Duodenal mucosa (tissue), 2 donors: Measurements from ENCODE around the gene TDRD3.
A peak's percentile ranks its signal among the peaks of the same experiment; 100 is the strongest.
"Not testable (repeated sequence)": the region's sequence is repeated elsewhere in the genome, so short reads cannot be mapped to it uniquely, and the experiment has no call there.

Source experiments
- H3K27ac ChIP-seq: one replicate; pipeline ENCODE4 v1.7.0; 2013; ENCODE audit warnings: low read depth, low read length
- H3K27me3 ChIP-seq, 2 donors: one replicate each; pipeline ENCODE4 v1.7.0; 2013; ENCODE audit warnings: low read length in 2 of 2, control low read depth in 1 of 2; ENCODE audit not compliant: insufficient read depth in 2 of 2, control insufficient read depth in 1 of 2
- H3K36me3 ChIP-seq, 2 donors: one replicate each; pipeline ENCODE4 v1.7.0; 2013; ENCODE audit warnings: low read length in 2 of 2, control low read depth in 1 of 2; ENCODE audit not compliant: insufficient read depth in 2 of 2, control insufficient read depth in 1 of 2
- H3K4me1 ChIP-seq, 2 donors: one replicate each; pipeline ENCODE4 v1.7.0; 2013; ENCODE audit warnings: low read length in 2 of 2, control low read depth in 1 of 2; ENCODE audit not compliant: insufficient read depth in 2 of 2, control insufficient read depth in 1 of 2
- H3K4me3 ChIP-seq, 2 donors: one replicate each; pipeline ENCODE4 v1.7.0; 2013; ENCODE audit warnings: low read length in 2 of 2, low read depth in 1 of 2
- H3K9ac ChIP-seq, 2 donors: one replicate each; pipeline ENCODE4 v1.7.0; 2013; ENCODE audit warnings: low read length in 2 of 2, low read depth in 1 of 2
- H3K9me3 ChIP-seq, 2 donors: one replicate each; pipeline ENCODE4 v1.7.0; 2013; ENCODE audit warnings: low read length in 2 of 2, control low read depth in 1 of 2; ENCODE audit not compliant: control insufficient read depth in 1 of 2

Gene TDRD3

DNA sequence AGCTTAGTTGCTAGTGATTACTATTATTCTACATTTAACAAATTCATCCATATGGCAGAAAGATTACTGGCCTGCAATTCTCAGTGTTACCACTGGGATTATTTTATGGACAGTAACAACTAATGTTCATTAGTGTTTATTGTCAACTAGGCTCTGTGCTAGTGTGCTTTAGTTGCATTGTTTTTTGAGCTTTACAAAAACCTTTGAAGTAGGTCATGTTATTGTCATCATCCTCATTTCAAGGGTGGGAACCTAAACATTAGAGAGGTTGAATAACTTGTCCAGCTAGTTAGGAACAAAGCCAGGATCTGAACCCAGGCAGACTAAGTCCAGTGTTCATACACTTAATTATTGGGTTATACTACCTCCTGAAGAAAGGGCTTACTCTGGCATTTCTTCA lies 27.8 kb upstream of the TDRD3 start:
- Histone ChIP-seq H3K9me3 (no peaks in the 10 kb centered on the region), H3K4me1 (no peaks in the 10 kb centered on the region), H3K27me3 (peaks cover 0 to 4% of the 10 kb centered on the region in 2 donors), H3K27ac (no peak overlapping the region), H3K36me3 (no peaks in the 10 kb centered on the region), H3K4me3 (no peak overlapping the region), H3K9ac (no peak overlapping the region)

DNA sequence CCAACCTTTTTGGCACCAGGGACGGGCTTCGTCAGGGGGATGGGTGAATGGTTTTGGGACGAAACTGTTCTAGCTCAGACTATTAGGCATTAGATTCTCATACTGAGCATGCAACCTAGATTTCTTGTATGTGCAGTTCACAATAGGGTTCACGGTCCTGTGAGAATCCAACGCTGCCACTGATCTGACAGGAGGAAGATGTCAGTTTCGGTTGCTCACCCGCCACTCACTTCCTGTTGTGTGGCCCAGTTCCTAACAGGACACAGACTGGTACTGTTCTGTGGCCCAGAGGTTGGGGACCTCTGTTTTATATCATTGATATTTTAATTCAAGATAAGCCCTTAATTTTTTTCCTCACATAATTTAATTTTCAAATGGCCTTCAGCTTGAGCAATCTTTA lies 26.7 kb upstream of the TDRD3 start:
- Histone ChIP-seq H3K27me3 (peaks cover 0 to 4% of the 10 kb centered on the region in 2 donors), H3K27ac (no peak overlapping the region), H3K9ac (no peak overlapping the region), H3K9me3 (no peaks in the 10 kb centered on the region), H3K4me1 (no peaks in the 10 kb centered on the region), H3K4me3 (no peak overlapping the region), H3K36me3 (no peaks in the 10 kb centered on the region)

DNA sequence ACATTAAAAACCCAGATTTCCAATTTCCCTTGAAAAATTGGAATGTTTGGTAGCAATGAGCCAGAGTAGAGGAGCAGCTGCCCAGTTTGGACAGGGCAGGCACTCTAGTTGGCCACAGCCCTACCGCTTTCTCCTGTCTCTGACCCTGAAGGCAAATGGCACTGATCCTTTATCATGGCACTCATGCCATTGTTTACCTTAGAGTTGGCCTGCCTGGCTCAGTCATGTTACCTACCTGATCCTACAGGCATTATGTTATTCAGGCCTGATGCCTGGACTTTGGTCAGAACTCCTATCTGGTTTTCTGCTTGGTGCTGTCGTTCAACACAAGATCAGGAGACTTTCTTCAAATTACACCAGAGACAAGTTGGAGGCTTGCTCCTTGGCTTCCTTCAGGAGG lies 24.9 kb upstream of the TDRD3 start:
- Histone ChIP-seq H3K4me1 (no peaks in the 10 kb centered on the region), H3K4me3 (no peak overlapping the region), H3K27ac (no peak overlapping the region), H3K36me3 (no peaks in the 10 kb centered on the region), H3K9me3 (no peaks in the 10 kb centered on the region), H3K27me3 (no peaks in the 10 kb centered on the region), H3K9ac (no peak overlapping the region)

DNA sequence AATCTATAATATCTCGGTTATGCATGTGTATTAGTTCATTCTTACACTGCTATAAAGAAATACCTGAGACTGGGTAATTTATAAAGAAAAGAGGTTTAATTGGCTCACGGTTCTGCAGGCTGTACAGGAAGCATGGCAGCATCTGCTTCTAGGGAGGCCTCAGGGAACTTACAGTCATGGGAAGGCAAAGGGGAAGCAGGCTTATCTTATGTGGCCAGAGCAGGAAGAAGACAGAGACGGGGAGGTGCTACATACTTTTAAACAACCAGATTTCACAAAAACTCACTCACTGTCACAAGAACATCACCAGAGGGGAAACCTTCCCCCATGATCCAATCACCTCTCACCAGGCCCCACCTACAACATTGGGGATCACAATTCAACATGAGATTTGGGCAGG lies 17.7 kb upstream of the TDRD3 start:
- H3K27me3 ChIP-seq, H3K36me3 ChIP-seq, H3K9me3 ChIP-seq, H3K4me1 ChIP-seq, H3K9ac ChIP-seq, H3K4me3 ChIP-seq, H3K27ac ChIP-seq: not testable (repeated sequence)

DNA sequence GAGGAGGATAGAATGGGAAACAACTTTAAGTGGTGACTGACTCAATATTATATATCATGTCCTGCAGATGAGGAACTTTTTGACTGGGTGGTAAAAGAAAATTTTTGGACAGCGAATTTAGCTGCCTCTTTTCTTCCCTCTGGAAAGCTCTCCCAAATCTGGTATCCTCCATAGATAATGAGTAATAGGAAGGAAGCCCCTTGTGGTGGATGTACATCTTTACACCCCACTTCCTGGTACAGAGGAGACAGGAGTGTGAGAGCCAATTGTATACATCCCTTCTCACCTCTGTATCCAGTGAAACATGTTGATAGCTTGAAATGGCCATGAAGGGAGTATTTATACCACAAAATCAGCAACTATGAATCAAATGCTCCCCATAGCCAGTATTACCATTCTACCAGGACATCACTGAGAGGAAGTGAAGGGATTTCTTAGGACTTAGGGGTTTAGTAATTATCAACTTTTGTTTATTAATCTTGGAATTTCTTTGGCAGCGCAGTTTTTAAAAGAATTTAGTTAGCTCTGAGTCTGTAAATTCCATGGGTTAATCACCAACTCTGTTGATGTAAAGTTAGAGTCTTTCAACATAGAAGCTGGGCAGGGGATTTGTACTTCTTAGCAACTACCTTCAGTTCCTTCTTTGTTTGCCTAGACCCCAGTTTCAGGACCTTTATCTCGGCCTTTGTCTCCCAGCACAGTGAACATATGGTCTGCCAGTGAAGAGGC lies 17.0 kb upstream of the TDRD3 start:
- H3K9me3 ChIP-seq = no peaks in the 10 kb centered on the region
- no peaks in the 10 kb centered on the region for H3K36me3 ChIP-seq
- no peaks in the 10 kb centered on the region for H3K27me3 ChIP-seq
- H3K27ac ChIP-seq = no peak overlapping the region
- H3K4me3 ChIP-seq = no peak overlapping the region
- no peaks in the 10 kb centered on the region for H3K4me1 ChIP-seq
- no peak overlapping the region for H3K9ac ChIP-seq

DNA sequence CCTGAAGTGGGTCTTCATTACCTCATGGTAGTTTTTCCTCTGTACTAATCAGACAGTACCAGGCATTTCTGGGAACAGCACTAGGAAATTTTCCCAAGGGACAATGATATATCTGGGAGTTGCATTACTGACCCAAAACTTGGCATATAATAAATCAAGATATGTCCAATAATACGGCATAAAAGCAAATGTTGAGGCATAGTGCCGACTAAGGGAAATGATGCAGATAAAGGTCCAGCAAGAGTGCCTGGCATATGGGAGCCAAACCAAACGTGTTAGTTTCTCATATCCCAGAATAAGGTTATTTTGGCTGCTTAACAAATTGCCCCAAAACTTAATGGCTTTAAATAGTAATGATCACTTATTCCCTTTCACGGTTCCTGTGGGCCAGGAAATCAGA lies 12.1 kb upstream of the TDRD3 start:
- Histone ChIP-seq H3K9ac (no peak overlapping the region), H3K9me3 (no peaks in the 10 kb centered on the region), H3K4me1 (no peaks in the 10 kb centered on the region), H3K27me3 (no peaks in the 10 kb centered on the region), H3K36me3 (no peaks in the 10 kb centered on the region), H3K27ac (no peak overlapping the region), H3K4me3 (no peak overlapping the region)

DNA sequence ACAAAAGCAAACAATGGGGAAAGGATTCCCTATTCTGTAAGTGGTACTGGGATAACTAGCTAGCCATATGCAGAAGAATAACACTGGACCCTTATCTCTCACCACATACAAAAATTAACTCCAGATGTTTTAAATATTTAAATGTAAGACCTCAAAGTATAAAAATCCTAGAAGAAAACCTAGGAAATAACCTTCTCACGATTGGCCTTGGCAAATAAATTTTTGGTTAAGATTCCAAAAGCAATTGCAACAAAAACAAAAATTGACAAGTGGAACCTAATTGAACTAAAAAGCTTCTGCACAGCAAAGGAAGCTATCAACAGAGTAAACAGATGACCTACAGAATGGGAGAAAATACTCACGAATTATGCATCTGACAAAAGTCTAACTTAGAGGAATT lies 10.8 kb upstream of the TDRD3 start:
- no peaks in the 10 kb centered on the region for H3K27me3 ChIP-seq
- no peaks in the 10 kb centered on the region for H3K9me3 ChIP-seq
- H3K36me3 ChIP-seq = no peaks in the 10 kb centered on the region
- H3K9ac ChIP-seq = no peak overlapping the region
- H3K4me3 ChIP-seq = no peak overlapping the region
- H3K27ac ChIP-seq = no peak overlapping the region
- no peaks in the 10 kb centered on the region for H3K4me1 ChIP-seq

DNA sequence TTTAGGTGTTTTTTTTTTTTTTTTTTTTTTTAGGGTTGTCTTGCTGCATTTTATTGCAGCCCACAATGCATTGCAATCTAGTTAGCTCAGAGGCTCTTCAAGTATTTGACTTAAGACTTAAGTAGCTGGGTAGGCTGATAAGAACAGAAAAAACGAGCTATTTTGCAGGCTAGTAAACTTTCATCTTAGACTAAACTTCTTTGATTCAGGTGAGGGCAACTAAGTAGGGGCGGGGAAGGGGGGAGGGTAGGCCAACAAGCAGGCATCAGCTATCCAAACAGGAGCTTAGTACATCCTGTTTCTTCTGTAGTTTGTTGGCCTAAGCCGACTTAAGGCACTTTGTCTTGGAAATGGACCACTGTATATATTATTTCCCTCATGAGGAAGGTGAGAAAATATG lies 4.9 kb upstream of the TDRD3 start:
- H3K9me3 ChIP-seq = no peaks in the 10 kb centered on the region
- no peaks in the 10 kb centered on the region for H3K27me3 ChIP-seq
- H3K4me1 ChIP-seq = peaks cover 4 to 6% of the 10 kb centered on the region in 2 donors
- no peak overlapping the region for H3K27ac ChIP-seq
- H3K4me3 ChIP-seq = no peak overlapping the region
- no peaks in the 10 kb centered on the region for H3K36me3 ChIP-seq
- no peak overlapping the region for H3K9ac ChIP-seq

DNA sequence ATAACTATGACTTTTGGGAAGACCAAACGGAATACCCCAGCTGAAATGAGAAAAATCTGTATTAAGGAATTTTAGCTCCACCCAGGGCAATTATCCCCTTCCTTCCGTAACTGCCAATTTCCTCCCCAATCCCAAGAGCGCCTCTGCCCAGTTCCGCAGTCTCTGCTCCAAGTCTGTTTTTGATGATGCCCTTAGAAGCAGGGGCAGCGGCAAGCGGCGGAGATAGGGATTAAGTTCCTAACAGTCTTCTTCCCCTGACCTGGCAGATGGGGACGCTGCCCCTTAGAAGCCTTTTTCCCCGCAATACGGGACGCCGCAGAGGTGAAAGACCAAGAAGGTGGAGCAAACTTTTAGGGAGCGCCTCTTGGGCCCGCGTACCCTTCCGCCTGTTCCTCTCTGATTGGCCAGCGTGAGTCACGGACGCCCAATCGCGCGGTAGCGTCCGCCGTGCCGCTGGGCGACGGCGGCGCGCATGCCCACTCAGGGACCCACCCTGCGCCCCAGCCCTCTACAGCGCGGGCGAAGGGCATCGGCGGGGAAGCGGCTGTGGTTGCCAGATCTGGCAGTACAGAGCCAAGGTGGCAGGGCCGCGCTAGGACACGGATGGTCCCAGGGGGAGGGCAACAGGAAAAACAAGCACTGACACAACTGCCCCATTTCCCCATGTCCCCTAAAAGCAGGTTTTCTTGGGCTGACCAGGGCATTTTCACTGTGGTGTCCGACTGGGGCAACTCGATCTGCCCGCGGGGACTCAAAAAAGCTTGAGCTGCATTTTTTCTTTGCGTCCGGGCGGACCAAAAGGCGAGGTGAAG lies 843 bp upstream of the TDRD3 start:
- Histone ChIP-seq H3K4me3 (peak overlapping the region; percentile 97 to 99), H3K9ac (peak overlapping the region; percentile 82 to 98), H3K27me3 (no peaks in the 10 kb centered on the region), H3K27ac (peak overlapping the region; percentile 94), H3K4me1 (peaks cover 21 to 27% of the 10 kb centered on the region in 2 donors), H3K9me3 (no peaks in the 10 kb centered on the region), H3K36me3 (no peaks in the 10 kb centered on the region)

DNA sequence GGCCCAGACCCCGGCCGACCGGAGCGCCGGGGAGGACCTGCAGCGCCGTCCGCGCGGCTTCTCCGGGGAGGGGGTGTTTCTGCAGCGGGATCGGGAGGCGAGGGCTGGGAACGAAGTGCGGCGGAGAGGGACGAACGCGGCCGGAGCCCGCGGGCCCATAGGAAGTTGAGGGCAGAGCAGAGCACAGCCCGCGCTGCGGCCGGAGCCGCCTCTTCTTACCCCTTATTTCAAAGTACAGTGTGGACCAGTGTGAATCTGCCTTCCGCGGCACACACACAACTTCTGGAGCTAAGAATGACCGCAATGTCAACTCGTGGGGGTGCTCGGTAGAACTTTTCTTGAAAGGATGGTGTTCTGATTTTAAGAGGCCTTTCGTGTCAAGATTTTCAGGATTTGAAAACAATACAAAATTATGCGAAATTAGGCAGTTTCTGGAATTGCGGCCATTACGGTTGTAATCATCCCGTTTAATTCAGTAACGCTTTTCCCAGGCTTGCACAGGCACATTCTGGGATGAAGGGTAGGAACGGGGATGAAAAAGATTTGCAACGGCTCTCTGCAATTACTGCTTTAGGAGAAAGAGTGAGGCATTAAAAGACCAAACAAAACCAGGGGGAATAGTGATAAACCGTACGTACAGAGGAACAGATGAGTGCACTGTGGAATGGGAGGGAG lies 821 bp downstream of the TDRD3 start:
- Histone ChIP-seq H3K9ac (peak overlapping the region; percentile 91), H3K4me3 (peak overlapping the region; percentile 84 to 93), H3K9me3 (no peaks in the 10 kb centered on the region), H3K27me3 (no peaks in the 10 kb centered on the region), H3K36me3 (no peaks in the 10 kb centered on the region), H3K27ac (peak overlapping the region; percentile 83), H3K4me1 (peaks cover 21 to 37% of the 10 kb centered on the region in 2 donors)
